HCT116 (cell line): ENCODE measurements around the gene WDR45B. TPM values are rescaled to one million over a fixed set of nuclear protein-coding genes. Genes with fewer than 3 reads are reported as not detected.

Experiments
- ATAC-seq: fragments of 200-7000 bp; cut with Tn5 transposase; 2 replicates; pipeline ENCODE4 v1.9.1; 2020; ENCODE audit warnings: mild to moderate bottlenecking, moderate library complexity
- BruUV-seq: library from RNA; stranded (reverse); fragments of 400-500 nt; replicated peaks from 2 replicates; lab custom pipeline; 2021; lab: Mats Ljungman, UMichigan
- CTCF ChIA-PET: fragments of 300-600 bp; sonication (Branson Sonifier 250); formaldehyde crosslinking; loops from one replicate; lab custom pipeline; 2021; ENCODE audit warnings: antibody characterized with exemption; lab: Charles Lee
- POLR2A ChIA-PET: fragments of 300-600, 350-600 bp; sonication (Branson Sonifier 250); formaldehyde crosslinking; loops from one replicate; lab custom pipeline; 2021; ENCODE audit warnings: antibody characterized with exemption; lab: Charles Lee
- RAD21 ChIA-PET, 2 experiments: fragments of 300-600 bp; sonication (Branson Sonifier 250); formaldehyde crosslinking; loops; one replicate each; lab custom pipeline; 2023; ENCODE audit warnings: low total read pairs in 2 of 2; ENCODE audit not compliant: uncharacterized antibody in 2 of 2, unreplicated experiment in 2 of 2, low non-redundant PET in 1 of 2; lab: Charles Lee
- DNase-seq: peaks from one replicate; pipeline ENCODE4 v3.0.0-alpha.2; 2010; ENCODE audit warnings: low read depth, low spot score
- H2AFZ ChIP-seq: fragments of 200-600 bp; shearing (Covaris generic), sonication (generic); 2 replicates; pipeline ENCODE4 v1.6.1; 2017; ENCODE audit warnings: low read depth, mixed run types, mixed read lengths, antibody characterized with exemption, low read length; ENCODE audit not compliant: poor library complexity, severe bottlenecking
- H3K27ac ChIP-seq: 2 replicates; pipeline ENCODE4 v1.5.1; 2012; ENCODE audit warnings: low read depth, low read length
- H3K27me3 ChIP-seq: fragments of 200-600 bp; sonication (generic); 2 replicates; pipeline ENCODE4 v1.6.1; 2016; ENCODE audit warnings: mixed run types, low read length, mixed read lengths; ENCODE audit not compliant: insufficient read depth
- H3K36me3 ChIP-seq, 2 experiments: fragments of 200-500 bp in 1 of 2; fragments of 200-600 bp in 1 of 2; sonication (Bioruptor generic) in 1 of 2; sonication (generic) in 1 of 2; 2 replicates each; pipeline versions ENCODE4 v1.5.1 to v1.6.1; 2014 to 2016; ENCODE audit warnings: low read length in 2 of 2, inconsistent platforms in 1 of 2, mixed read lengths in 1 of 2, mixed run types in 1 of 2; ENCODE audit not compliant: insufficient read depth in 2 of 2, control insufficient read depth in 1 of 2
- H3K4me1 ChIP-seq, 2 experiments: fragments of 200-600 bp in 1 of 2; sonication (generic) in 1 of 2; 2 replicates each; pipeline versions ENCODE4 v1.5.1 to v1.6.1; 2012 to 2017; ENCODE audit warnings: low read length in 2 of 2, inconsistent platforms in 1 of 2, mild to moderate bottlenecking in 1 of 2, mixed read lengths in 1 of 2, mixed run types in 1 of 2, moderate library complexity in 1 of 2; ENCODE audit not compliant: insufficient read depth in 2 of 2, control insufficient read depth in 1 of 2
- H3K4me2 ChIP-seq: fragments of 200-600 bp; sonication (generic); 2 replicates; pipeline ENCODE4 v1.6.1; 2017; ENCODE audit warnings: mixed run types, low read length, mixed read lengths
- H3K4me3 ChIP-seq, 2 experiments: fragments of 200-600 bp in 1 of 2; sonication (generic) in 1 of 2; replicated peaks in 1 of 2; 2 replicates each; pipeline ENCODE4 v1.5.1; 2011 to 2016; ENCODE audit warnings: low read length in 2 of 2, control low read depth in 1 of 2, low read depth in 1 of 2, mild to moderate bottlenecking in 1 of 2, mixed read lengths in 1 of 2, mixed run types in 1 of 2
- H3K79me2 ChIP-seq: fragments of 200-600 bp; sonication (generic); 2 replicates; pipeline ENCODE4 v1.6.1; 2017; ENCODE audit warnings: mild to moderate bottlenecking, mixed run types, low read length, moderate library complexity, mixed read lengths; ENCODE audit not compliant: insufficient read depth
- H3K9ac ChIP-seq: fragments of 200-600 bp; sonication (generic); 2 replicates; pipeline ENCODE4 v1.6.1; 2016; ENCODE audit warnings: low read length, mixed read lengths
- H3K9me2 ChIP-seq: fragments of 200-600 bp; sonication (generic), shearing (Covaris generic); 2 replicates; pipeline ENCODE4 v1.6.1; 2017; ENCODE audit warnings: mixed run types, mild to moderate bottlenecking, moderate library complexity; ENCODE audit not compliant: insufficient read depth
- H3K9me3 ChIP-seq, 2 experiments: fragments of 200-500 bp in 1 of 2; fragments of 200-600 bp in 1 of 2; sonication (Bioruptor generic) in 1 of 2; sonication (generic) in 1 of 2; 2 replicates each; pipeline ENCODE4 v1.6.1; 2014 to 2017; ENCODE audit warnings: low read length in 2 of 2, mixed read lengths in 2 of 2, inconsistent platforms in 1 of 2, low read depth in 1 of 2, mild to moderate bottlenecking in 1 of 2, mixed run types in 1 of 2, moderate library complexity in 1 of 2; ENCODE audit not compliant: control insufficient read depth in 1 of 2, insufficient read depth in 1 of 2
- H4K20me1 ChIP-seq: fragments of 200-600 bp; sonication (generic), shearing (Covaris generic); 2 replicates; pipeline ENCODE4 v1.6.1; 2017; ENCODE audit warnings: mixed run types, mild to moderate bottlenecking, moderate library complexity; ENCODE audit not compliant: insufficient read depth
- ELF1 ChIP-seq: IDR thresholded peaks from 2 replicates; pipeline ENCODE4 v1.6.1; 2012; ENCODE audit warnings: low read depth, borderline replicate concordance
- EZH2 ChIP-seq: fragments of 200-600 bp; sonication (generic); IDR thresholded peaks from 2 replicates; pipeline ENCODE4 v1.6.1; 2017; ENCODE audit warnings: antibody characterized with exemption, mixed run types
- EZH2phosphoT487 ChIP-seq: fragments of 200-600 bp; IDR thresholded peaks from 2 replicates; pipeline ENCODE4 v1.6.1; 2018; ENCODE audit warnings: antibody characterized with exemption, borderline replicate concordance
- FOSL1 ChIP-seq: IDR thresholded peaks from 2 replicates; pipeline ENCODE4 v1.6.1; 2012; ENCODE audit warnings: low read depth
- ZFX ChIP-seq: fragments of 450-650 bp; IDR thresholded peaks from 2 replicates; pipeline ENCODE4 v1.6.1; 2017
- intact Hi-C: fragments of 100-400 bp; cut with micrococcal nuclease; formaldehyde crosslinking; loops from 2 replicates; pipeline ENCODE4 v1.10.0; 2022
- total RNA-seq: library from RNA; stranded (reverse); gene quantifications from one replicate; pipeline ENCODE4 v1.2.1, GENCODE V29; 2021; ENCODE audit not compliant: unreplicated experiment
- TF ChIP-seq, protein P1 (sequence below): IDR thresholded peaks from 2 replicates; pipeline ENCODE4 v1.6.1; 2012
- TF ChIP-seq, protein P2 (sequence below): IDR thresholded peaks from 2 replicates; pipeline ENCODE4 v1.6.1; 2012; ENCODE audit warnings: low read depth
- TF ChIP-seq, protein P3 (sequence below): IDR thresholded peaks from 2 replicates; pipeline ENCODE4 v1.6.1; 2012

Gene WDR45B
- total RNA-seq, 1 experiment from 2014 or later = 117 TPM

DNA sequence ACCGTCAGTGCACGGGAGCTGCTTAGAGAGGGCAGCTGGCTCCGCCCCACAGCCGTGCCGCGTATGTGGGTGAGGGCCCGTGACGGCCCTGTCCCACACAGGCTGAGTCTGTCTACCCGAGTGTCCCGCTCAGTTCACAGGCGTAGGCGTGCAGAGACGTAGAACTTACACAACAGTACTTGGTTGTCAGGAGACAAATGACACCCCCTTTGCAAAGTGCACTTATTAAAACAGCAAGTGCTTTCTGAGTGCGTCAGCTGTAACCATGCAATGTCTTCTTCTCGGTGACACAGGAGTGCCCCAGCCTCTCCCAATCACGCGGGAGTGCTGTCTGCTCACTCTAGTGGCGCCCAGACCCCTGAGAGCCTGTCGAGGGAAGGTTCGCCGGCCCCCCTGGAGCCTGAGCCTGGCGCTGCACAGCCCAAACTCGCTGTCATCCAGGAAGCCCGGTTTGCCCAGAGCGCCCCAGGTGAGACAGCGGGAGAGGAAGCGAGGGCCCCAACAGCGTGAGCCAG is 64.5 kb downstream of the WDR45B start:
- ATAC-seq (no peak), DNase-seq (no peak)
- ChIA-PET CTCF (no interaction called here), POLR2A (no interaction called here), RAD21 (no interaction called here)
- peaks cover 4% of the 10 kb centered on the region; the same call in 1 of the 2 replicates for H4K20me1 ChIP-seq
- no TSS peak for BruUV-seq
- no peaks in the 10 kb centered on the region for H3K9me3 ChIP-seq
- H3K27me3 ChIP-seq = no peaks in the 10 kb centered on the region
- H3K4me2 ChIP-seq = no peak overlapping the region
- no peak overlapping the region; the same call in 1 of the 2 replicates for H3K27ac ChIP-seq
- H2AFZ ChIP-seq = no peak overlapping the region
- H3K9me2 ChIP-seq = no peaks in the 10 kb centered on the region
- H3K36me3 ChIP-seq = peaks cover 46 to 58% of the 10 kb centered on the region in 2 experiments
- intact Hi-C loops = no loop called here
- TF ChIP-seq, protein P1, sequence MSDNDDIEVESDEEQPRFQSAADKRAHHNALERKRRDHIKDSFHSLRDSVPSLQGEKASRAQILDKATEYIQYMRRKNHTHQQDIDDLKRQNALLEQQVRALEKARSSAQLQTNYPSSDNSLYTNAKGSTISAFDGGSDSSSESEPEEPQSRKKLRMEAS = no peak
- TF ChIP-seq EZH2 (no peak), ELF1 (no peak), ZFX (no peak), FOSL1 (no peak), EZH2phosphoT487 (no peak)
- TF ChIP-seq, protein P2, sequence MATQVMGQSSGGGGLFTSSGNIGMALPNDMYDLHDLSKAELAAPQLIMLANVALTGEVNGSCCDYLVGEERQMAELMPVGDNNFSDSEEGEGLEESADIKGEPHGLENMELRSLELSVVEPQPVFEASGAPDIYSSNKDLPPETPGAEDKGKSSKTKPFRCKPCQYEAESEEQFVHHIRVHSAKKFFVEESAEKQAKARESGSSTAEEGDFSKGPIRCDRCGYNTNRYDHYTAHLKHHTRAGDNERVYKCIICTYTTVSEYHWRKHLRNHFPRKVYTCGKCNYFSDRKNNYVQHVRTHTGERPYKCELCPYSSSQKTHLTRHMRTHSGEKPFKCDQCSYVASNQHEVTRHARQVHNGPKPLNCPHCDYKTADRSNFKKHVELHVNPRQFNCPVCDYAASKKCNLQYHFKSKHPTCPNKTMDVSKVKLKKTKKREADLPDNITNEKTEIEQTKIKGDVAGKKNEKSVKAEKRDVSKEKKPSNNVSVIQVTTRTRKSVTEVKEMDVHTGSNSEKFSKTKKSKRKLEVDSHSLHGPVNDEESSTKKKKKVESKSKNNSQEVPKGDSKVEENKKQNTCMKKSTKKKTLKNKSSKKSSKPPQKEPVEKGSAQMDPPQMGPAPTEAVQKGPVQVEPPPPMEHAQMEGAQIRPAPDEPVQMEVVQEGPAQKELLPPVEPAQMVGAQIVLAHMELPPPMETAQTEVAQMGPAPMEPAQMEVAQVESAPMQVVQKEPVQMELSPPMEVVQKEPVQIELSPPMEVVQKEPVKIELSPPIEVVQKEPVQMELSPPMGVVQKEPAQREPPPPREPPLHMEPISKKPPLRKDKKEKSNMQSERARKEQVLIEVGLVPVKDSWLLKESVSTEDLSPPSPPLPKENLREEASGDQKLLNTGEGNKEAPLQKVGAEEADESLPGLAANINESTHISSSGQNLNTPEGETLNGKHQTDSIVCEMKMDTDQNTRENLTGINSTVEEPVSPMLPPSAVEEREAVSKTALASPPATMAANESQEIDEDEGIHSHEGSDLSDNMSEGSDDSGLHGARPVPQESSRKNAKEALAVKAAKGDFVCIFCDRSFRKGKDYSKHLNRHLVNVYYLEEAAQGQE = no peak
- TF ChIP-seq, protein P3, sequence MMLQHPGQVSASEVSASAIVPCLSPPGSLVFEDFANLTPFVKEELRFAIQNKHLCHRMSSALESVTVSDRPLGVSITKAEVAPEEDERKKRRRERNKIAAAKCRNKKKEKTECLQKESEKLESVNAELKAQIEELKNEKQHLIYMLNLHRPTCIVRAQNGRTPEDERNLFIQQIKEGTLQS = no peak
- H3K4me3 ChIP-seq = no peak overlapping the region
- H3K4me1 ChIP-seq = peaks cover 0 to 12% of the 10 kb centered on the region in 2 experiments; a peak in 1 of 4 replicates
- H3K9ac ChIP-seq = no peak overlapping the region
- peaks cover 56% of the 10 kb centered on the region for H3K79me2 ChIP-seq
